Right lobe of liver (tissue), 6 donors: ENCODE measurements around the gene C11orf98. TPM values are rescaled to one million over a fixed set of nuclear protein-coding genes. Genes with fewer than 3 reads are reported as not detected.
A peak's percentile ranks its signal among the peaks of the same experiment; 100 is the strongest.
"Not testable (repeated sequence)": the region's sequence is repeated elsewhere in the genome, so short reads cannot be mapped to it uniquely, and the experiment has no call there.

Source experiments
- ATAC-seq, 4 donors: fragments of 200-7000 bp; cut with Tn5 transposase; one replicate each; pipeline ENCODE4 v1.9.1; 2020; ENCODE audit warnings: mild to moderate bottlenecking in 4 of 4, moderate library complexity in 4 of 4
- DNase-seq, 3 donors: peaks; one replicate each; pipeline ENCODE4 v3.0.0-alpha.2; 2020
- H3K27ac ChIP-seq, 3 donors: fragments of 200-600 bp; one replicate each; pipeline ENCODE4 v1.8.0; 2022
- H3K27me3 ChIP-seq, 2 donors: fragments of 200-600 bp; one replicate each; pipeline ENCODE4 v1.8.0; 2022
- H3K36me3 ChIP-seq, 4 donors: fragments of 200-600 bp; sonication (generic) in 1 of 4; one replicate each; pipeline versions ENCODE4 v1.5.1 to v1.8.0; 2017 to 2022; ENCODE audit warnings: control low read depth in 1 of 4
- H3K4me1 ChIP-seq, 4 donors: fragments of 200-600 bp; sonication (generic) in 1 of 4; one replicate each; pipeline versions ENCODE4 v1.5.1 to v1.8.0; 2017 to 2022; ENCODE audit warnings: control low read depth in 1 of 4
- H3K4me3 ChIP-seq, 3 donors: fragments of 200-600 bp; one replicate each; pipeline ENCODE4 v1.8.0; 2022
- H3K9me3 ChIP-seq, 4 donors: fragments of 200-600 bp; sonication (generic) in 1 of 4; one replicate each; pipeline versions ENCODE4 v1.5.1 to v1.8.0; 2017 to 2022; ENCODE audit warnings: control low read depth in 1 of 4
- CTCF ChIP-seq, 4 donors: fragments of 200-600 bp in 3 of 4; fragments of 450-650 bp in 1 of 4; IDR thresholded peaks; one replicate each; pipeline versions ENCODE4 v1.5.1 to v1.8.0; 2016 to 2022; ENCODE audit warnings: antibody characterized with exemption in 4 of 4, mild to moderate bottlenecking in 2 of 4
- POLR2A ChIP-seq: fragments of 450-650 bp; IDR thresholded peaks from one replicate; pipeline ENCODE4 v1.6.1; 2017; ENCODE audit warnings: antibody characterized with exemption, mild to moderate bottlenecking
- WGBS: methylation state at CpG from one replicate; pipeline ENCODE4 v1.1.6; 2018; ENCODE audit warnings: low coverage, low lambda C conversion rate; ENCODE audit not compliant: insufficient coverage; ENCODE audit errors: missing lambda C conversion rate; 5-methylcytosine and 5-hydroxymethylcytosine counted together
- intact Hi-C, 2 donors: fragments of 100-400 bp; cut with DNase I; formaldehyde crosslinking; loops; one replicate each; pipeline versions ENCODE4 v1.11.2 to v1.14.1; 2022
- total RNA-seq, 6 experiments: library from RNA; depleted of rRNA in 2 of 6; stranded (reverse); fragments of >200 nt in 2 of 6; fragmentation: NEBNext Ultra II Directional in 3 of 6; extraction: Animal tissue kit (Norgen Biotek cat#: 25700) in 3 of 6; gene quantifications; one replicate each; pipeline versions ENCODE4 v1.1.0 to v1.2.4, GENCODE V29; 2016 to 2023
- donor health status: DM: no; HTN: yes; CAD: no.
- donor health status: DM: no; HTN: no; CAD: no.
- donor health status: DM: no; HTN: no; CAD: no.
- donor health status: DM: no; HTN: yes; CAD: no.
- donor health status: DM: no; HTN: yes; CAD: no.

C11orf98 gene
- total RNA-seq, 6 experiments from 2014 or later = 18.6 to 52.0 (median 25.6) TPM

GRCh38 chr11:62621027-62621566 lies 43.9 kb downstream of the C11orf98 start:
- H3K9me3 ChIP-seq = no peaks in the 10 kb centered on the region
- DNase-seq (no peak), ATAC-seq (no peak)
- intact Hi-C loops = no loop called here
- no peak for TF ChIP-seq POLR2A
- TF ChIP-seq CTCF (IDR thresholded peaks at IDR 0.05) = no peak
- peaks cover 0 to 8% (median 4%) of the 10 kb centered on the region in 4 donors for H3K4me1 ChIP-seq
- H3K4me3 ChIP-seq = peak overlapping the region; percentile 74 to 90 (median 76)
- peak overlapping the region; percentile 54 to 76 (median 61) for H3K27ac ChIP-seq
- no peaks in the 10 kb centered on the region for H3K27me3 ChIP-seq
- 13% methylated on average over 8 of the region's 8 CpGs for WGBS
- peaks cover 0 to 12% (median 3%) of the 10 kb centered on the region in 4 donors for H3K36me3 ChIP-seq

GRCh38 chr11:62616957-62617356 lies 48.1 kb downstream of the C11orf98 start:
- intact Hi-C loops = loop anchor here in 1 of 2 donors (10.0 kb wide), 1 partner anchor 58 kb away; the partner anchor contains the start of genes LBHD1, UBXN1 and UQCC3
- not testable (repeated sequence) for ATAC-seq, DNase-seq, H3K36me3 ChIP-seq, H3K27me3 ChIP-seq, H3K27ac ChIP-seq, H3K4me3 ChIP-seq, H3K9me3 ChIP-seq
- WGBS = 100% methylated on average over 4 of the region's 14 CpGs
- peaks cover 0 to 14% (median 4%) of the 10 kb centered on the region in 4 donors for H3K4me1 ChIP-seq

- TF ChIP-seq POLR2A (no peak), CTCF (IDR thresholded peaks at IDR 0.05) (no peak)
- ATAC-seq (no peak), DNase-seq (no peak)
- Histone ChIP-seq H3K27ac (no peak overlapping the region), H3K4me1 (peaks cover 0 to 18% (median 5%) of the 10 kb centered on the region in 4 donors), H3K36me3 (no peaks in the 10 kb centered on the region), H3K4me3 (no peak overlapping the region), H3K27me3 (no peaks in the 10 kb centered on the region), H3K9me3 (no peaks in the 10 kb centered on the region)
- intact Hi-C loops = loop anchor here in 1 of 2 donors (10.0 kb wide), 1 partner anchor 59 kb away; the partner anchor contains the start of genes LBHD1, UBXN1 and UQCC3
- WGBS = no CpG with 5 or more reads among the region's 7 CpGs
Observed at GRCh38 chr11:62615521-62615920, 49.5 kb downstream of the C11orf98 start.

DNA sequence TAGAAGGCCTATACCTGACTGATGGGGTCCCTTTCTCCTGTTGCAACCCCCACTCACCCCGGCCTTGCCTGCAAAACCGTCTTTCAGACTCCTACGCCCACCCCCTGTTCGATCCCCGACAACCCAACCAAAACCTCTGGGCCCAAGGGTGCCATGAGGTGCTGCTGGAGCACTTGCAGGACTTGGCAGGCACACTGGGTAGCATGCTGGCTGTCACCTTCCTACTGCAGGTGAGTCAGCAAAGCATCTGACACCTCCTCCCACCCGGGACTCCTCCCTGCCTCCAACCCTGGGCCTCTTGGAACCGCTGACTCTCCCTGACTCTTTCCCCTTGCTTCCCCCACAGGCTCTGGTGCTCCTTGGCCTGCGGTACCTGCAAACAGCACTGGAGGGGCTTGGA lies 50.7 kb downstream of the C11orf98 start:
- H3K27me3 ChIP-seq = no peaks in the 10 kb centered on the region

More for the DNA sequence above, 50.7 kb downstream of the C11orf98 start:
- DNase-seq (peak in 1 of 3 donors; percentile 49), ATAC-seq (peak in 1 of 4 donors; percentile 12)
- Histone ChIP-seq H3K4me1 (peaks cover 0 to 17% (median 4%) of the 10 kb centered on the region in 4 donors), H3K9me3 (no peaks in the 10 kb centered on the region), H3K4me3 (no peak overlapping the region), H3K36me3 (no peaks in the 10 kb centered on the region), H3K27ac (no peak overlapping the region)
- intact Hi-C loops = loop anchor here in 1 of 2 donors (10.0 kb wide), 1 partner anchor 61 kb away; the partner anchor contains the start of genes LBHD1, UBXN1 and UQCC3
- TF ChIP-seq POLR2A = no peak
- TF ChIP-seq CTCF (IDR thresholded peaks at IDR 0.05) = no peak
- 77% methylated on average over 8 of the region's 8 CpGs for WGBS
